Hair follicular keratinocyte (primary cell): ENCODE data around the gene LINGO3. TPM values are rescaled to one million over a fixed set of nuclear protein-coding genes. Genes with fewer than 3 reads are reported as not detected.

ENCODE experiments used
- total RNA-seq: library from RNA; depleted of rRNA; stranded (reverse); fragments of >200 nt; gene quantifications from 2 replicates; pipeline ENCODE4 v1.2.3, GENCODE V29; 2015

The LINGO3 gene
- total RNA-seq: not detected in 2 replicates

GRCh38 chr19:2308114-2308556 is at the start of gene LINGO3:
Gene LINGO3, minus strand, starts transcription at chr19:2308154. Its CDS starts 16,378 bp downstream, at chr19:2291776.

GRCh38 chr19:2328401-2329148 is 20.6 kb upstream of the LINGO3 start, which contains the start of the genes LSM7 and SPPL2B:
Gene LSM7, minus strand, starts transcription at chr19:2328586. Its CDS starts 20 bp downstream, at chr19:2328566.
Gene SPPL2B, plus strand, starts transcription at chr19:2328684. Its CDS starts 26 bp downstream, at chr19:2328710.

GRCh38 chr19:2282062-2282861 is 25.7 kb downstream of the LINGO3 start, which contains the start of gene PEAK3:
Gene PEAK3, minus strand, starts transcription at chr19:2282175. Its CDS starts 1,244 bp downstream, at chr19:2280931.

Other genes starting within 250 kb of the LINGO3 start
- 44.3 and 46.5 TPM in 2 replicates for gene MOB3A, start 211.8 kb downstream of the LINGO3 start, total RNA-seq
- 0.70 and 1.1 TPM in 2 replicates for gene IZUMO4, start 211.2 kb downstream of the LINGO3 start, total RNA-seq
- gene AP3D1, start 156.6 kb downstream of the LINGO3 start, total RNA-seq: 83.1 and 86.9 TPM in 2 replicates
- gene DOT1L, start 144.2 kb downstream of the LINGO3 start, total RNA-seq: 7.9 and 9.9 TPM in 2 replicates
- gene PLEKHJ1, start 71.8 kb downstream of the LINGO3 start, total RNA-seq: 63.9 and 89.6 TPM in 2 replicates
- gene SF3A2, start 71.3 kb downstream of the LINGO3 start, total RNA-seq: 31.6 and 42.5 TPM in 2 replicates
- 0.16 and 1.3 TPM in 2 replicates for gene AMH, start 58.8 kb downstream of the LINGO3 start, total RNA-seq
- gene JSRP1, start 51.7 kb downstream of the LINGO3 start, total RNA-seq: not detected in 2 replicates
- not detected in 2 replicates for gene PEAK3, start 26.0 kb downstream of the LINGO3 start, total RNA-seq
- gene LSM7, start 20.4 kb upstream of the LINGO3 start, total RNA-seq: 310 and 405 TPM in 2 replicates
- gene SPPL2B, start 20.5 kb upstream of the LINGO3 start, total RNA-seq: 19.9 and 30.5 TPM in 2 replicates
- not detected in 2 replicates for gene TMPRSS9, start 52.1 kb upstream of the LINGO3 start, total RNA-seq
- gene TIMM13, start 119.4 kb upstream of the LINGO3 start, total RNA-seq: 53.6 and 97.9 TPM in 2 replicates
- 79.4 and 192 TPM in 2 replicates for gene LMNB2, start 148.8 kb upstream of the LINGO3 start, total RNA-seq
- 19.2 and 30.0 TPM in 2 replicates for gene GADD45B, start 168.0 kb upstream of the LINGO3 start, total RNA-seq